ENCODE results near the gene DNAJA3. TPM values are rescaled to one million over a fixed set of nuclear protein-coding genes. Genes with fewer than 3 reads are reported as not detected.

DNAJA3 gene
- total RNA-seq, 1 donor from 2014 or later: 36.4 TPM

Other genes with a start within 250 kb of the DNAJA3 start
- gene SRL, start 183.8 kb upstream of the DNAJA3 start, total RNA-seq: not detected in 2 replicates
- gene TFAP4, start 152.8 kb upstream of the DNAJA3 start, total RNA-seq: 6.1 and 7.7 TPM in 2 replicates
- gene GLIS2, start 109.8 kb upstream of the DNAJA3 start, total RNA-seq: 16.5 and 18.9 TPM in 2 replicates
- 50.7 and 51.9 TPM in 2 replicates for gene PAM16, start 74.5 kb upstream of the DNAJA3 start, total RNA-seq
- gene VASN, start 54.0 kb upstream of the DNAJA3 start, total RNA-seq: 32.0 and 38.7 TPM in 2 replicates
- gene CORO7, start 9.3 kb upstream of the DNAJA3 start, total RNA-seq: 25.0 and 26.4 TPM in 2 replicates
- gene NMRAL1, start 48.8 kb downstream of the DNAJA3 start, total RNA-seq: 28.5 and 31.2 TPM in 2 replicates
- 53.1 and 64.9 TPM in 2 replicates for gene HMOX2, start 50.5 kb downstream of the DNAJA3 start, total RNA-seq
- gene CDIP1, start 112.9 kb downstream of the DNAJA3 start, total RNA-seq: 56.9 and 64.7 TPM in 2 replicates
- gene C16orf96, start 130.5 kb downstream of the DNAJA3 start, total RNA-seq: 0.20 and 0.38 TPM in 2 replicates
- 49.8 and 53.0 TPM in 2 replicates for gene UBALD1, start 189.0 kb downstream of the DNAJA3 start, total RNA-seq
- 89.0 and 91.5 TPM in 2 replicates for gene MGRN1, start 199.0 kb downstream of the DNAJA3 start, total RNA-seq